ENCODE results near the gene COL5A1.

Gene COL5A1

DNA sequence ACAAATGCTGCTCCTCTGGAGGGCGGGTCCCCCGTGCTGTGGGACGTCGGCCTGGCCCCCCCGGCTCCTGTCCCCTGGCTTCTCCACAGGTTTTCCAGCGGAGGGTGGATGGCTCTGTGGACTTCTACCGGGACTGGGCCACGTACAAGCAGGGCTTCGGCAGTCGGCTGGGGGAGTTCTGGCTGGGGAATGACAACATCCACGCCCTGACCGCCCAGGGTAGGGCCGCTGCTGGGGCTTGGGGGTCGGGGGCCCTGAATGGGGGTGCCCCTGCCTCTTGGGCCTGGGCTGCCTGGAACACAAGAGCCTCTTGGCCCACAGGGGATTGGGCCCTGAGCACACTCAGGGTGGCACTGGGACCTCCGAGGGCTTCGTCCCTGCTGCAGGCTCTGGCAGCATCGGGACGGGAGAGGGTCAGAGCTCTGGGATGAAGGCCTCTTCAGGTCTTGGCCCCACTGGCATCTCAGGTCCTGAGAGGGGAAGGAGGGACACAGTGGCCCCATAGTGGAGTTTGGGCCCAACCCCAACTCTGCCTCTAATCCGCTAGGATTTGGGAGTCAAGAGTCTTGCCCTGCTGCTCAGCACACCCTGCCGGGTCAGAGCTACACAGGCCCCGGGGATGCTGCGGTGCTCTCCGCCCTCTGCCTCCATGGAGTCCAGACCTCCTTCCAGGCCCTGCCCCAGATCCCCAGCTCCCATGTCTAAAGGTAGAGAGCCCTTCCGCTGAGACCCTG lies 244.2 kb downstream of the COL5A1 start:
- DNase-seq (ENCODE audit: low read depth) = no peak
- H3K4me3 ChIP-seq (ENCODE audit: low read depth, low read length) = no peak overlapping the region
- TF ChIP-seq, protein P1, sequence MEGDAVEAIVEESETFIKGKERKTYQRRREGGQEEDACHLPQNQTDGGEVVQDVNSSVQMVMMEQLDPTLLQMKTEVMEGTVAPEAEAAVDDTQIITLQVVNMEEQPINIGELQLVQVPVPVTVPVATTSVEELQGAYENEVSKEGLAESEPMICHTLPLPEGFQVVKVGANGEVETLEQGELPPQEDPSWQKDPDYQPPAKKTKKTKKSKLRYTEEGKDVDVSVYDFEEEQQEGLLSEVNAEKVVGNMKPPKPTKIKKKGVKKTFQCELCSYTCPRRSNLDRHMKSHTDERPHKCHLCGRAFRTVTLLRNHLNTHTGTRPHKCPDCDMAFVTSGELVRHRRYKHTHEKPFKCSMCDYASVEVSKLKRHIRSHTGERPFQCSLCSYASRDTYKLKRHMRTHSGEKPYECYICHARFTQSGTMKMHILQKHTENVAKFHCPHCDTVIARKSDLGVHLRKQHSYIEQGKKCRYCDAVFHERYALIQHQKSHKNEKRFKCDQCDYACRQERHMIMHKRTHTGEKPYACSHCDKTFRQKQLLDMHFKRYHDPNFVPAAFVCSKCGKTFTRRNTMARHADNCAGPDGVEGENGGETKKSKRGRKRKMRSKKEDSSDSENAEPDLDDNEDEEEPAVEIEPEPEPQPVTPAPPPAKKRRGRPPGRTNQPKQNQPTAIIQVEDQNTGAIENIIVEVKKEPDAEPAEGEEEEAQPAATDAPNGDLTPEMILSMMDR (IDR thresholded peaks at IDR 0.05; ENCODE audit: control insufficient read depth, extremely low read depth, insufficient read depth) = no peak

DNA sequence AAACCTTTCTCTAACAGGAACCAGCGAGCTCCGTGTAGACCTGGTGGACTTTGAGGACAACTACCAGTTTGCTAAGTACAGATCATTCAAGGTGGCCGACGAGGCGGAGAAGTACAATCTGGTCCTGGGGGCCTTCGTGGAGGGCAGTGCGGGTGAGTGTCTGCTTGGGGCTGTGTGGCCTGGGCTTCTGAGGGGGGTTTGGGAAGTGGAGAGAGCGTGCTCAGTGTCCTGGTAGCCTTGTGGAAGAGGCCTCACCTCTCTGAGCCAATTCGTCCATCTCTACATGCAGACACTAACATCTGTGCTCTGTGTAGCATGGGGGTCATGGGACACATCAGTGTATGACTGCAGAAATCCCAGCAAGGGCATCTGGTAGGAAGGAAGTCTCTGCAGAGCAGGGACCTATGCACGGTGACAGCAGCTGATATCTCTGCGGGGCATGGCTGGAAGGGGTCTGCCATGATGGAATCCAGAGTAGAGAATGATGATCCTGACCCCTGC lies 244.9 kb downstream of the COL5A1 start:
- H3K4me3 ChIP-seq (ENCODE audit: low read depth, low read length) = no peak overlapping the region
- DNase-seq (ENCODE audit: low read depth) = no peak
- TF ChIP-seq, protein P1 (IDR thresholded peaks at IDR 0.05; ENCODE audit: control insufficient read depth, extremely low read depth, insufficient read depth) = no peak

DNA sequence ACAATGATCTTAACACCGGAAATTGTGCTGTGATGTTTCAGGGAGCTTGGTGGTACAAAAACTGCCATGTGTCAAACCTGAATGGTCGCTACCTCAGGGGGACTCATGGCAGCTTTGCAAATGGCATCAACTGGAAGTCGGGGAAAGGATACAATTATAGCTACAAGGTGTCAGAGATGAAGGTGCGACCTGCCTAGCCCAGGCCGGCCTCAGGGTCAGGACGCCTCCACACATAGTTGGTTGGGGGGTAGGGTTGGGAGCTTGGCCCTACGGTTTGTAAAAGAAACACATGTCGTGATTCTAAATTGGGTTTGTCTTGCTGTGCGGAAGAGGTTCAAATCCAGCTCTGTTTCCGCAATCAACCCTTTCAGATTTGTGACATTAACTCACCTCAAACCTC lies 245.6 kb downstream of the COL5A1 start:
- no peak overlapping the region for H3K4me3 ChIP-seq (ENCODE audit: low read depth, low read length)
- DNase-seq (ENCODE audit: low read depth) = no peak
- TF ChIP-seq, protein P1 (IDR thresholded peaks at IDR 0.05; ENCODE audit: control insufficient read depth, extremely low read depth, insufficient read depth) = no peak

DNA sequence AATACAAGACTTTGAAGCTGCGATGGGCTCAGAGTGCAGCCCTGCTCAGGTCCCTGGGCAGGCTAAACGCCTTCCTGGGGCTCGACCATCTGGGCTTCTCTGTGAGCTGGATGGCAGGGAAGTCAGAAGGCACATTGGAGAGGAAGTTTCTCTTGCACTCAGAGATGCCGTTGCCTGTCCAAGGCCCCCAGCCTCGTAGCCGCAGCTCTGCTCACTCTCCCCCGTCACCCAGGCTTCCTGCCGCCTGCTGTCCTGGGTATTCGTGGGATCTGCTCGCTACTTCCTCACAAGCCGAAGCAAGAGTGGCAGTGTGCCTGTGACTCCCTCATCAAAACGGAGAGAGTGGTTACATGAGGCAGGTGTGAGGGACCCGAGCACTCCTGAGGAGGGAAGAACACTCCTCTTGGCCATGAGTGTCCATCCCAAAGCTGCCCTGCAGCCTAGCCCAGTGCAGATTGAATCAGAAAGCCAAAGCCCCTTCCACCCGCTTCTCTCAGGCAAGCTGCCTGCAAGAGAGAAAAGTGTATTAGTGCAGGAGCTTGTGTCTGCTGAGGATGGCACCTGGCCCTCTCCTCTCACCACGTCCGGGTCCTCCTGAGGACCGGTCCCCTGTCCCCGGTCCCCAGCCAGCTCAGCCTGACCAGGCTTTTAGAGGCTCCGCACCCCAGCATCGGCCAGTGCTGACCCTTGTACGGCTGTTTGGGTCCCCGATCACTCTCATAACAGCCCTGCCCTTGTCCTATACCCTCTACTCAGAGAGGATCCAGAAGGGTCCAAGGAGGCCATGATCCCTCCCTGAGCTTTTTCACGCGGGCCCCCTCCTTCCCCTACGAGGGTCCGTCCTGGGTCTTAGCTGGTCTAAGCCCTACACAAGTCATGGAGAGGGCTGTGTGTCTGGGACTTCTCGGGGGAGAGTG lies 246.3 kb downstream of the COL5A1 start:
- TF ChIP-seq, protein P1 (IDR thresholded peaks at IDR 0.05; ENCODE audit: control insufficient read depth, extremely low read depth, insufficient read depth) = no peak
- H3K4me3 ChIP-seq (ENCODE audit: low read depth, low read length) = no peak overlapping the region
- no peak for DNase-seq (ENCODE audit: low read depth)

DNA sequence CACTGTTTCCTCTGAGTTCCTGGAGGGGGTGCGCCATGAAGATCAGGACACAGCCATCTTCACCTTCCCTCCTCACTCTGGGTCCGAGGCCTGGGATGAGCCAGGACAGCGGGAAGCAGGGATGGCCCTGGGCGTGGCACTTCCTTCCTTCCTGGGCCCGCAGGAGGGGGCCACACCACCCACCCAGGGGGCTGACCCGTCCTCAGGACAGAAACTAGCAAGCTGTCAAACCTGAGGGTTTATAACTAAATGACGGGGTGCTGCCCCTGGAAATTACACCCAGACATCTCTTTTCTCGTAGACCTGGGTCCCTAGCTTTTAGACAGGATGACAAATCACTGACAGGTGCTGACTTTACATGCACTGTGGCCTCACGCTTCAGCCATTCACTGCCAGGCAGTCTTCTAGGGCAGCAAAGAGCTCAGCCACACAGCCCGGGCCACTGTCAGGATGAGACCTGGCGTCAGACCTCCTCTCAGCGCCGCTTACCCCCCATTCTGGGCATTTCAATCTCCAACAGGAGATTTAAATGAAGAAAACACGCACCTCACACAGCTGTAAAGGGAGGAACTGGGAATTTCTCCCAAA lies 247.1 kb downstream of the COL5A1 start:
- TF ChIP-seq, protein P1 (IDR thresholded peaks at IDR 0.05; ENCODE audit: control insufficient read depth, extremely low read depth, insufficient read depth) = no peak
- DNase-seq (ENCODE audit: low read depth) = no peak
- H3K4me3 ChIP-seq (ENCODE audit: low read depth, low read length) = no peak overlapping the region

DNA sequence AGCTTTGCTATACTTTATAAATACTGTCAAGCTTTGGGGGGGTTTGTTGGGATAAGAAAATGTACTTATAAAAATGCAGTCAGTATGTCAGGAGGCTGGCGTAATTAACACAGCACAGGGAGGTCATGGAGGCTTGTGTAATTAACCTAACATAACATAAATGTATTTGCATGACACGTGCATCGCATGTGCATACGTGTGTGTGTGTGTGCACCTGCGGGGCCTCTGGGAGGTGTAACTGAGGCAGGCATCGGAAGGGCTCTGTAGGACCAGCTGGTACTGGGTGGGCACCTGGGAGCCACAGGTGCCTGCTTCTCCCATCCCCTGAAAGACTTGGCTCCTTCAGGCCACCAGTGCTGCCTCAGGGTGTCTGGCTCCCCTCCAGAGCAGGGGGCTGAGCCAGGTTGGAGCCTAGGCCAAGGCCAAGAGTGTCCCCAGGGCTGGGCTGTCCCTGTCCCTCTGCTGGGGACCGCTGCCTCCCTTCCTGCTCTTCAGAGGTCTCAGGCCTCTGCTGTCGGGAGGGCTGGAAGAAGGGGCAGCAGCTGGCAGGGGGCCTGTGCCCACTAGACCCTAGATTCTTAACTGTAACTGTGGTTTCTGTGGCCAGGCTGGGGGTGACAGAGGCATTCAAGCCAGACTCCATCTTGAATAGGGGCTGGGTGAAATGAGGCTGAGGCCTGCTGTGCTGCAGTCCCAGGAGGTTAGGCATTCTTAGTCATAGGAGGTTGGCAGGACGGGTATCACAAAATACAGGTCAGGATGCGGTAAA lies 248.0 kb downstream of the COL5A1 start:
- no peak overlapping the region for H3K4me3 ChIP-seq (ENCODE audit: low read depth, low read length)
- TF ChIP-seq, protein P1 (IDR thresholded peaks at IDR 0.05; ENCODE audit: control insufficient read depth, extremely low read depth, insufficient read depth) = no peak
- DNase-seq (ENCODE audit: low read depth) = no peak

All from LNCaP clone FGC (cell line).